NCI-H2227 treated with DMSO at 0.1 percent for 48 hours (cell line): ENCODE measurements around the gene TMEM128.
"Not testable (repeated sequence)": the region's sequence is repeated elsewhere in the genome, so short reads cannot be mapped to it uniquely, and the experiment has no call there.

ENCODE experiments used
- DNase-seq: peaks from one replicate; lab custom pipeline; 2025; lab: John Stamatoyannopoulos, UW

The TMEM128 gene, protein sequence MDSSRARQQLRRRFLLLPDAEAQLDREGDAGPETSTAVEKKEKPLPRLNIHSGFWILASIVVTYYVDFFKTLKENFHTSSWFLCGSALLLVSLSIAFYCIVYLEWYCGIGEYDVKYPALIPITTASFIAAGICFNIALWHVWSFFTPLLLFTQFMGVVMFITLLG

DNA sequence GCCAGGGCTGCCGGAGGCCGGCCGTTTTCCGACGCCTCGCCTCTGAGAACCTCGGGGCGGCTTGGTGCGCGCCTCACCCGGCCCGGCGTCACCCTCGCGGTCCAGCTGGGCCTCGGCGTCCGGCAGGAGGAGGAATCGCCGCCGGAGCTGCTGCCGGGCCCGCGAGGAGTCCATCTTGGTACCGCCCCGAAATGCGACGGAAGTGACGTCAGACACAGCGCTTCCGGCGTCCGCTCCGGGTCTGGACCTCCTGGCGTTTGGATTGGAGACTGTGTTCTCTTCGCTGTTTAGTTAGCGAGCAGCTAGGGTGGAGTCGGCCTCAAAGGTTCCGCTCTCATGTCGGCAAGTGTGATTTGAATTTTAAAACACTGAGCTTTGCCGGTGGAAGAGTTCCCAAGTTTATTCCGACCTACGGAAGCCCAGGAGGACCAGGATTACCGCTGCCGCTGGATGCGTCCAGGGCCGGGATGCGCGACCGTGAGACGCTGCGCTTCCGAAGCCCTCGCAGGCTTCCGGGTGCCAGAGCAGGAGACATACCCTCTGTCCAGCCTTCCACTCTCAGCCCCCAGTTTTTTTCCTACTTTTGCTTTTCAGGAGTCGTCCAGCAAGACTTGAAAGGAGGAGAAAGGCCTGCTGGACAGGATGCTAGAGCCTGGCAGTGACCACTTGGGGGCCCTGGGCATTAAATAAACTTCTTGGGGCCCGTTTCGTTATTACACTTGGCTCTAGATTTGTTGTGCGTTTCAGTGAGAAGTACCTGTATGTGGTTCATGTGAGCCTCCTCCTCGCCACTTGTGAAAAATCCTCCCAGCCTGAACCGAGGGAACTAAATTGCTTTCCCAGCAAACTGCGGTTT, at the start of gene TMEM128:
Gene TMEM128, minus strand, starts transcription at position 195 of the 856 bp plus-strand sequence. Its CDS starts 21 bp downstream, at position 174.
- DNase-seq: peak; percentile 84

DNA sequence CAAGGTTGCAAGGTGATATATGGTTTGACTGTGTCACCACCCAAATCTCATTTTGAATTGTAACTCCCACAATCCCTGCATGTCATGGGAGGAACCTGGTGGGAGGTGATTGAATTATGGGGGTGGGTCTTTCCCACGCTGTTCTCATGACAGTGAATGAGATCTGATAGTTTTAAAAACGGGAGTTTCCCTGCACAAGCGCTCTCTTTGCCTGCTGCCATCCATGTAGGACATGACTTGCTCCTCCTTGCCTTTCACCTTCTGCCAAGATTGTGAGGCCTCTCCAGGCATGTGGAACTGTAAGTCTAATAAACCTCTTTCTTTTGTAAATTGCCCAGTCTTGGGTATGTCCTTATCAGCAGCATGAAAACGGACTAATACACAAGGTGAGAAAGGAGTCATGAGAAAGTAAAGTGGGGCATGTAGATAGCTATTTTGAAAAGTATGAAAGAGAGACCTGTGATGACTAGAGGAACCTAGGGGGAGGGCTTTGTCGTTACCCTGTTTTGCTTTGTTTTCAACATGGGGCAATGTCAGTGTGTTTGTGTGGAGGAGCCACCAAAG, 48.3 kb upstream of the TMEM128 start:
- no peak for DNase-seq

DNA sequence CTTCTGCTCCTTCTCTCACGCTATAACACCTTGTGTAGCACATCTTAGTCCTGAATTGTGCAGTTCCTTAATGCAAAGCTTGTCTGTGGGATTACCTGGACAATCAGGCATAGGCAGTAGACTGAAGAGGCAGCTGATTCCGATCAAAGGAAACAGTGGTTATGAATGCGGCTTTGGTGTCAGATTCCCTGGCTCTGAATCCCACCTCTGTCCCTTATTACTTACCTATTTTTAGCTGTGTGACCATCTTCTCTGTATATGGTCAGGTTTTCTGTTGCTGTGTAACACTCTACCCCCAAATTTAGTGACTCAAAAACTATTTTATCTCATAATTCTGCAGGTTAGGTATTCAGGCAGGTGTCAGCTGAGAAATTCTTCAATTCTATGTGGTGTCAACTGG, 45.3 kb upstream of the TMEM128 start:
- DNase-seq: no peak

DNA sequence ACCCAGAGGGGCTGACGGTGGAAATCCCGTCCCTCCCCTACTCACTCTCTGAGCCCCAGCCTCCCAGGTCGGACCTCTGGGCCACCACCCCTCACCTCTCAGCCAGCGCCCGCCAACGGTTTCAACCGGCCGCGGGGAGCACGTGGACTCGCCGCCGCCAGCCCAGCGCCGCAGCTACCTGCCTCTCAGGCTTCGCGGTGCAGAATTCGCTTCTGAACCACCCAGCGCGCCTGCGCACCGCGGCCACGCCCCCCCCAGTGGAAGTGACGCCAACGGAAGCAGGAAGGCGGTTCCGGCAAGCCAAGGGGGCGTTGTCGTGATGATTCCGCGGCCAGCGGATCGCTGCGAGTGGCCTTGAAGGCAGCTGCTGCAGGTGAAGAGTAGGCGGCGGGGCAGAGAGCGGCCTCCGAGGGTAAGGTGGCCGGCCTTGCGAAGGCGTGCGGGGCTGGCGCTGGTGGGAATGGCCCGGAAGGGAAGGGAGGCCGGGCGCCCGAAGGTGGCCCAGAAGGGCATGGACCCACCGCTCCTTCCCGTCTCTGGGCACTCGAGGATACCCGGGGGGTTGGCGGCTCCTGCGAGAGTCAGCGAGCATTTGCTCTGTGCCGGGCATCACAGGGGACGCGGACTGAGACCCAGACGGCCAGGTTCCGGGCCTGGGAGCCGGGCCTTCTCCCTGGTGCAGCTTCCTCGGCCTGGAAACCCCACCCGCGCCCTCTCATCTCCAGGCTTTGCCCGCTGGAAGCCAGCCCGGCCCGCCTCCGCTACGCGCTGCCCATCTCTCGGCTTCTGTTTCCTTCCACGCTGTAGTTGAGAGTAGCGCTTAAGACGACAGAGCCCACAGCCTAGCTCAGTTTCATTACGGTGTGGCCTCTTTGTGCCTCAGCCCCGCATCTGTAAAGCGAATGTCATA, 42.2 kb upstream of the TMEM128 start, which contains the start of the genes LYAR and ZBTB49:
Gene LYAR, minus strand, starts transcription at position 214 of the 910 bp plus-strand sequence. CDS start 6,412 bp downstream, outside the sequence.
Gene ZBTB49, plus strand, starts transcription at position 311 of the 910 bp plus-strand sequence. CDS start 9,695 bp downstream, outside the sequence.
- peak; percentile 78 for DNase-seq

DNA sequence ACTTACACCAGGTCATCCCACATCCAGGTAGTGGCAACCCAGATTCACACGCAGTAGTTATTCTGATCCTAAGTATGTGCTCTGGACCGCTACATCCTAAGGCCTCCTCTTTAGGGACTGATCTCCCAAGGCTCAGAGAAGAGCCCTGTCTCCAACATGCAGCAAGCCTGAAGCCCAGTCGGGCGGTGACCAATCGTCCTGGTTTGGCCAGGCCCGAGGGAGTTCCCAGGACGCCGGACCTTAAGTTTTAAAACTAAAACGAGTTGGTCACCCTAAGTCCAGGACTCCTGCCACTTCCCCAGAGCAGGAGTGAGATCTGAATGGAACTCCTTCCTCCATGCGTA, 41.5 kb upstream of the TMEM128 start:
- no peak for DNase-seq

DNA sequence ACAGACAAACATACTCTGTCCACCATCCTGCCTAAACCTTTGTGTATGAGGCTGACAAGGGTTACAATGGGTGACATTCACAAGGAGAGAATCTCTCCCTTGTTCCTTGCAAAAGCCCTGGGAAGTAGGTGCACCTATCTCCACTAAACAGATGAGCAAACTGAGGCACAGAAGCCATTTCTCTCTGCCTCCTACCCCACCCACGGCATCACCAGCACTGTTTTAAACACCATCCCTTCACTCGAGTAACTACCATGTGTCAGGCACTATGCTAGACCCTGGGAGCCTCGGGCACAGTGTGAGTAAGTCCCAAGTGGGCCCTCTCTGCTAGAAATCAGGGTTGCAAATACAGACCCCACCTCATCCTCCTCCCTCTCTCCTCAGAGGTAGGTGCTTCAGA, 41.0 kb upstream of the TMEM128 start:
- DNase-seq: no peak

DNA sequence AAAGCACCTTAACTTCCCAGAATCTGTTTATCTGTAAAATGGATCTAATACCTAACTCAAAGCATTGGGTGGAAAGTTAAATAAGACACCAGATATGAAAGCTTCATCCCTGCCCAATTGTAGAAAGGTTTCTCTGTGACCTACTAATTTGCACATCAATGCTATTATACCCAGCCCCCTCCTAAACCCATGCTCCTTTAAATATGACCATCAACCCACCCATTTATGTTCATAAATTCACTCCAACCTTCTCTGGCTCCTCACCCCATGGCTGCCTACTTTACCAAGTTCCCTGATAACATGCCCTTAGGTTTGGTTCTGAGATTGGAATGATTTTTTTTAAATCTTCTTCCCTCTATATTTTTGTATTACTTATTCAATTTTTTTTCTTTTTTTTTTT, 40.1 kb upstream of the TMEM128 start:
- no peak for DNase-seq

DNA sequence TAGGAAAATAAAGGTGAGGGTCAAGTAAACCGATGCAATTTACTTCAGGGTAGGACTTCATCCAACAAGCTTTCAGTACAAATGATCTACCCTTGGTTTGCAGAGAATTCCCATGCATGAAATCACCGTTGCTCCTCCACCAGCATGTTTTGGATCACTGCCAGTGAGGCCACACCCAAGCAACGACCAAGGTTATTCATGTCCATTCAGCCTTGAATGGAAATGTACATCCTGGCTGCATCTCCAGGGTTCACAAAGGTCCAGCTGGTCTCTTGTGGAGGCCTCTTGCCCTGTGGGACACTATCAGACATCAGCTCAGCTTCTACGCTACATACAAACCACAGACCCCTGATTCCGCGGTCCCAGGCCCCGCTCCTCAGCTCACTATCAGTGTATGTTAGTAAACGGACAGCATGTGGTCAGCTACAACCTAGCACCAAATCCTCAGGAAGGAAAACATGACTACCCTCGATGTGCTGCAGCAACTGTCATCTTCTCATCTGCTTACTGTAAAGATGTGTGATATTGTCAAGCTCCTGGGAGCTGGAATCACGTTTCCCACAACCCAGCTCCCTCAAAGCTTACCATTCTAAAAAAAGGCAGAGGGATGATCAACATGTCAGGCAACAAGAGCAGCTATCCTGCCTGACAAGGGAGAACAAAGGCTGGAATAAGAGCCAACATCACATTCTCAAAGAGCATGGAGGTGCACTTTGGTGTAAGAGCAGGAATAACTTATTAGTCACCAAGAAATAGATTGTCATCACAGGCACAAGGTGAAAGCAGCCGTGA, 37.0 kb upstream of the TMEM128 start:
- DNase-seq: no peak

DNA sequence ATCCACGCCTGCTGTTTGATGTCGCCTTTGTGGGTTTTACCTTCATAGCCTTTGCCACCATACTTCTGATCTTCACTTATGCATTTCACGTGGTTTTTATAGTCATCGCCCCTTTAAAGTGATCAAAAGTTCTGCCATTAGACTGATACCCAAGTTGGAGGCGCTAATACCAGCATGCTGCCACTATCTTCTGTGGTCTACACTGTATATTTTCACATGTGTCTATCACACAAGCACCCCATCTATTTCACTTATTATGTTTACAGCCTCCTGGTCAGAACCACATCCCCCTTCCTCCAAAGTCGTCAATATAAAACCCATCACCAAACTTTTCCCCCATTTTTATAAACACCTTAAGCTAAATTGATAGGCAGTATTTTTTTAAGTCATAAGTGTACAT, 33.8 kb upstream of the TMEM128 start:
- no peak for DNase-seq

DNA sequence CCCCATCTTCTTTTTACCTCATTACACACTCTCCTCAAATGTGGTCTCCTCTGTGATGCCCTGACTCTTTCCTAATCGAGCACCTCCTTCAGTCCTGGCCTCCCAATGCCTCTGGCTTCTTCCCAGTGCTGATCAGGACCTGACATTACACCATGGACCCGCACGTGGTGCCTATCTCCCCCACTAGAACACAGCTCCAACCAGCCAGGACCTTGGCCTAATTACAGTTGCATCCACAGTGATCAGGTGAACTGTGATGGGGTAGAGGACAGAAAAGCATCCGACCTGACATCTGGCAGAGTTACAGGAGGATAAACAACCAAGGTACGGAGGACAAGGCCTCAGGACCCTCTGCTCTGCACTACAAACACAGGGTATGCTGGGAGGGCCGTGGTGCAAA, 29.5 kb upstream of the TMEM128 start:
- no peak for DNase-seq

DNA sequence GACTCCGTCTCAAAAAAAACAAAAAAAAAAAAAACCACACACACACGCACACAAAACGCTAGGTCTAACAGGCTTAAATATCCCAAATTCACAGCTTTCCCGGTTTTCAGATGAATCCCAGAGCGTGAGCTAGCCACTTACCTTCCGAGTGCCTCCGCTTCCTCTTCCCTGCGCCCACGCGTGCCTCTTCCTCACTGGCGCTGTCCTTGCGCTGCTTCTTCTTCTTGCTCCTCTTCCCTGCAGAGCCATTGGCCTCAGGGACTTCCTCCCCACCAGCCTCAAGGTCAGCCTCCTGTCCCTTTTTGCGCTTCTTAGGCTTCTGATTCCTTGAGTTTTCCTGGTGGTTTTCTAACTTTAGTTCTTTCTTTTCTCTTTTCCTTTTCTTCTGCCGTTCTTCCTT, 26.2 kb upstream of the TMEM128 start:
- no peak for DNase-seq

DNA sequence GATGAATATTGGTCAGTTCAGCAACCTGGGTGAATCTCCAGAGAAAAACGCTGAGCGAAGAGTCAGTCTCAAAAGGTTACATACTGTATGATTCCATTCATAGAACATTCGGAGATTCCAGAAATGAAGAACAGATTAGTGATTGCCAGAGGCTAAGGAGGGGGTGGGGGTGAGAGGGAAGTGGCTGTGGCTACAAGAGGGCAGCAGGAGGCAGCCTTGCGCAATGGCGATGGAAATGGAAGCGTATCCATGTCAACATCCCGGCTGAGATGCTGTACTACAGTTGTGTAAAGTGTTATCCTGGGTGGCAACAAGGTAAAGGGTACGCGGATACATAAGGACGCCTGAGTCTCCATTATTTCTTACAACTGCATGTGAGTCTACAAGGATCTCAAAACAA, 23.9 kb upstream of the TMEM128 start:
- no peak for DNase-seq

DNA sequence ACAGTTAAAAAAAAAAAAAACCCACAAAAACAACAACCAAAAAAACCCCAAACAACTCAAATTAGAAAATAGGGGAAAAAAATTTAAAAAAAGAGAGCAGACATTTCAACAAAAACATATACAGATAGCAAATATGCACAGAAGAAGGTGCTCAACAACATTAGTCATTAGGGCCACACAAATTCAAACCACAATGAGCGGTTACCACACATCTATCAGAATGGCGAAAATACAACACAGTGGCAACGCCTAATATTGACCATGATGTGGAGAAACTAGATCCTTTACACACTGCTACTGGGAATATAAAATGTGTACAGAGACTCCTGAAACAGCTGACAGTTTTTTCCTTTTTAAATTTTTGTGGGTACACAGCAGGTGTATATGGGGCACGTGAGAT, 22.5 kb upstream of the TMEM128 start:
- no peak for DNase-seq

DNA sequence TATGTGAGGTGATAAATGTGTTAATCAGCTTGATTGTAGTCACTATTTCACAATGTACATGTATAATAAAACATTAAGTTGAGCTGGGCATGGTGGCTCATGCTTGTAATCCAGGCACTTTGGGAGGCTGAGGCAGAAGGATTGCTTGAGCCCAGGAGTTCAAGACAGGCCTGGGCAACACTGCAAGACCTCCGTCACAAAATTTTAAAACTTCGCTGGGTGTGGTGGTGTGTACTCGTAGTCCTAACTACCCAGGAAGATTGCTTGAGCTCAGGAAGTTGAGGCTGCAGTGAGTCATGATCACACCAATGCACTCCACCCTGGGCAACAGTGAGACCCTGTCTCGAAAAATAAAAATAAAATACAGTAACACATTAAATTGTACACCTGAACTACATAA, 21.8 kb upstream of the TMEM128 start:
- DNase-seq: no peak

DNA sequence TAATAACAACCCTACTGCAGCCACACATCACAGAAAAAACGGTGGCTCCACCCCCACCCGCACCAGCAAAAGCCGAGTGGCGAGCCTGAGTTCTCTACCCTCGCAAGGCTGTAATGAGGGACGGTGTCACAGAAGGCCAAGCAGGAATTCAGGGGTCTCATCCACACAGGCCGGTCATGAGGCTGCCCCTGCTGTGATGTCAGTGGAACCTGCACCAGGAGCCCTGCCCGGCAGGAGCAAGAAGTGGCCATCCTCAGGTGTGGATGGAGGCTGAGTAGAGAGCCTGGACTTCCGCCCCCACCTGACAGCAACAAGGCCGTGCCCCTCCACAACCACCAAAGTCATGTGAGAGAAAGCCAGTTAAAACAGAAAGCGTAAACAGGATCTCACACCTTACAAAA, 21.3 kb upstream of the TMEM128 start:
- no peak for DNase-seq

DNA sequence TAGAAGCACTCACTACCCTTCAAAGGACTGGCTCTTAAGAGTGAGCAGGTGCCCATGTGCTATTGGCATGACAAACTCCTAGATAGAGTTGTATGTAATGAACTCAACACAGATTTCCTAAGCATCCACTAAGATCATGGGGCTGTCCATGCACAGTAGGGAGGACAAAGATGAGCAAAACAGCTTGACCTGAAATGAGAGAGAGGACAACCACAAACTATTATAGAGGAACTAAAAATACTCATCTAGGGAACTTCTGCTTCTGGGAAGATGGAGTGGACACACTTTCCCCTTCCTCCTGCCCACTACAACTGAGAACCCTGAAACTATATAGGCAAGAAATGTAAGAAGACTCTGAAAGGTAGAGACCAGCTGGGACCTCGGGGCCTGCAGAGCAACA, 20.8 kb upstream of the TMEM128 start:
- no peak for DNase-seq

DNA sequence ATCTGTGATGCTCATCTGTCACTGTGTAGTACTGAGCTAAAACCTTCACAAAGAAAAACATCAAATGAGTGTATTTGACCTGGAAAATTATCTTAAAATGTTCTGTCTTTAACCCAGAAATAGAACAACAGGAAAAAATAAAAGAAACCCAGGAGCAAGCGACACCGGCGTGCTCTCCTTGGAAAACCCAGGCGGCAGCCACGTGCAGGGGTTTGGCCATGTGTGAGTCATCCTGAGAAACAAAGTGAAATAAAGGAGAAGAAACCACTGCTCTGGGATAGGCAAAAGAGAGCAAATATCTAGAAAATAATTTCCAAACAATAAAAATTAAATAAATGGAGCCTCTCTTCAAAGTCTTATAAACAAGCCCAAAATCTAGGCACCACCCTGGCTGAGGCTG, 20.0 kb upstream of the TMEM128 start:
- no peak for DNase-seq

DNA sequence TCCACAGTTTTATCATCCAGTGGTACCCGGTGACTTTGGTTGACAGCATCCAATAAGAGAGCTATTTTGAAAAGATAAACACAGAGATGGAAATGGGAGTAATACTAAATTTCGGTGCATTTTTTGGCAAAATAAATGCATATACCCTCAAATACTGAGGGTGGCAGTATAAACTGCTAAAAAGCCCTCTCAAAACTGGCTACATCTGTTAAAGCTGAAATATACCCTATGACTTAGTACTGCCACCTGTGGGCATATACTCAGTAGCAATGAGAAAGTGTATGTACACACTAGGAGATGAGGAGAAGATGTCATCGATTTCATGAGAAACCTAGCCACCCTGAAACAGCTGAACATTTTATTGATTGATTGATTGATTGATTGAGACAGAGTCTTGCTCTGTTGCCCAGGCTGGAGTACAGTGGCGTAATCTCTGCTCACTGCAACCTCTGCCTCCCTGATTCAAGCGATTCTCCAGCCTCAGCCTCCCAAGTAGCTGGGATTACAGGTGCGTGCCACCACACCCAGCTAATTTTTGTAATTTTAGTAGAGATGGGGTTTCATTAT, 12.2 kb upstream of the TMEM128 start:
- DNase-seq: peak; percentile 49

DNA sequence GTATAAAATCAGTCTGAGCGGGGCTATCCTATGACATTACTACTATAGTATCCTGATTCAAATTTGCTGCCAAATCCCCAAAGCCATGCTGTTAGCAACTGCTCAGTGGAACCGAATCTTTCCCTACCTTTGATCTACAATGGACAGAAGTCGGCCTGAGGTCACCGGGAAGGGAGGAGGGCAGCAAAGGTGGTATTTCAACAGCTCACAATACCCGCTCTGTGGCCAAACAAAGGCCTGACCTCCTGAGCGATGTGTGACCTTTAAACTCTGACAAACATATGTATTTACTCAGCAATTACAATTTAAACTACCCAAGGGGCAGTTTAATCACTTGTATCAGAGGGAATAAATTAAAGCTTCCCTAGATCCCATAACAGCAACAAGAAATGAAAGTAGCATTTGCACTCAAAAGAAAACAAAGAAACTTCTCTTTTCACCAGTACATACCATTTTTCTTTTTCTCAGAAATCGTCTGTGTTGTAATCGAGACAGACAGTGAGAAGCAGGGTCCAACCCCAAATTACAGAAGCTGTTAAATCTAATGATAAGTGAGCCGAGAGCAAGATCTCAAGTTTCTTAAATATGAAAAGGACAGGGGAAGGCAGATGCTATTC, 11.6 kb upstream of the TMEM128 start:
- DNase-seq: no peak

DNA sequence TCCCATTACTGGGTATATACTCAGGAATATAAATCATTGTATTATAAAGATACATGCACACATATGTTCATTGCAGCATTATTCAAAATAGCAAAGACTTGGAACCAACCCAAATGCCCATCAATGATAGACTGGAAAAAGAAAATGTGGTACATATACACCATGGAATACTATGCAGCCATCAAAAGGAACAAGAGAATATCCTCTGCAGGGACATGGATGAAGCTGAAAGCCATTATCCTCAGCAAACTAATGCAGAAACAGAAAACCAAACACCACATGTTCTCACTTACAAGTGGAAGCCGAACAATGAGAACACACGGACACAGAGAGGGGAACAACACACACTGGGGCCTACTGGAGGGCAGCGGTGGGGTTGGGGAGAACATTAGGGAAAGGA, 9.7 kb upstream of the TMEM128 start:
- DNase-seq: not testable (repeated sequence)

DNA sequence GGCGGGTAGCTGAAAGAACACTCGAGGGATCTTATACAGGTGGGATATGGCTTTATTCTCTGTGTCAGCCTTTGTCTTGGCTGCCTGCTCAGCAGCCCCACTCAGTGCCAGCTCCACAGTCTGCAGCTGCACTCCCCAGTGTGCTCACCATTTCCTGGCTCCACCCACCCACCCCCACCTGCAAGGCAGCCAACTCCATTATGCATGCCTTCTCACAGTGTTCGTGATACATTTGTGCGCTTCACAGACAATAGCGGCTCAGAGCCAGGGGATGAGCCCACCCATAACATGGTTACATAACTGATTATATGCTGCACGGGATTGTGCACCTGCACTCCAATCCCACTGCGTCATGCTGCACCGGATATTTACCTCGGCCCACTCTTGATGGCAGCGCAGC, 8.8 kb upstream of the TMEM128 start:
- DNase-seq: no peak
